ENCODE data around the gene PMM1.

DNA sequence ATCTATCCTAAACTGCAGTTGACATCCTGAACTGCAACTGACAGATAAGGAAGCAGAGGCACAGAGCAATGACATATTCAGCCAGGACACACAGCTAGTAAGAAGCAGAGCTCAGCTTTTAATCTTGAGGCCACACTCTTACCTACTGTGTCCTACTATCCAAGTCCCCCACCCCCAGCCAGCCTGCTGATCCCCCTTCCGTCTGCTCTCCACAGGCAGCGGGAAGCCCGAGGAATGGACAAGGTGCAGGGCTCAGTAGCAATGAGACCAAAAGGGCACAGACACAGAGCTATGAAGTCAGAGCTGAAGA is 49.7 kb downstream of the PMM1 start:
- TF ChIP-seq CTCF (IDR thresholded peaks at IDR 0.05) (no peak), REST (IDR thresholded peaks at IDR 0.05; ENCODE audit: insufficient read depth in 1 of 2, low read depth in 2 of 2, low read length in 1 of 2) (no peak), TCF7L2 (IDR thresholded peaks at IDR 0.05; ENCODE audit: low read depth, low read length) (no peak)
